Loucy (cell line): ENCODE results near the gene WTAP.

Experiments used
- H2AFZ ChIP-seq: fragments of 200-600 bp; sonication (generic); 2 replicates; pipeline ENCODE4 v1.6.0; 2016; ENCODE audit warnings: antibody characterized with exemption, mild to moderate bottlenecking, low read length, moderate library complexity
- H3F3A ChIP-seq: fragments of 200-600 bp; 2 replicates; pipeline ENCODE4 v1.6.0; 2016; ENCODE audit warnings: antibody characterized with exemption, low read depth, mild to moderate bottlenecking
- H3K27me3 ChIP-seq: fragments of 200-600 bp; sonication (generic); 2 replicates; pipeline ENCODE4 v1.6.1; 2014; ENCODE audit warnings: low read length, mild to moderate bottlenecking; ENCODE audit not compliant: insufficient read depth, poor library complexity, severe bottlenecking
- H3K36me3 ChIP-seq: fragments of 200-600 bp; sonication (generic); 2 replicates; pipeline ENCODE4 v1.6.1; 2016; ENCODE audit warnings: low read length; ENCODE audit not compliant: insufficient read depth
- H3K4me1 ChIP-seq: fragments of 200-600 bp; sonication (generic); 2 replicates; pipeline ENCODE4 v1.5.1; 2014; ENCODE audit warnings: low read length, mild to moderate bottlenecking; ENCODE audit not compliant: insufficient read depth, poor library complexity, severe bottlenecking
- H3K4me2 ChIP-seq: fragments of 200-600 bp; sonication (generic); 2 replicates; pipeline ENCODE4 v1.6.0; 2014; ENCODE audit warnings: antibody characterized with exemption, low read length, low read depth, mild to moderate bottlenecking; ENCODE audit not compliant: poor library complexity, severe bottlenecking
- H3K4me3 ChIP-seq: fragments of 200-600 bp; sonication (generic); 2 replicates; pipeline ENCODE4 v1.5.1; 2014; ENCODE audit warnings: low read length, mild to moderate bottlenecking, mixed read lengths; ENCODE audit not compliant: poor library complexity, severe bottlenecking
- H3K79me2 ChIP-seq: fragments of 200-600 bp; sonication (generic); 2 replicates; pipeline ENCODE4 v1.6.1; 2014; ENCODE audit warnings: low read length; ENCODE audit not compliant: insufficient read depth
- H3K9ac ChIP-seq: fragments of 200-600 bp; sonication (generic); 2 replicates; pipeline ENCODE4 v1.6.0; 2014; ENCODE audit warnings: mild to moderate bottlenecking, low read depth, low read length, moderate library complexity; ENCODE audit not compliant: poor library complexity, severe bottlenecking
- H3K9me2 ChIP-seq: fragments of 200-600 bp; sonication (generic); replicated peaks from 2 replicates; pipeline ENCODE4 v1.6.1; 2016; ENCODE audit warnings: low read depth, low read length, mixed read lengths
- H3K9me3 ChIP-seq: fragments of 200-600 bp; sonication (generic); 2 replicates; pipeline ENCODE4 v1.6.1; 2014; ENCODE audit warnings: mild to moderate bottlenecking, antibody characterized with exemption, low read length, low read depth; ENCODE audit not compliant: insufficient read depth
- H4K20me1 ChIP-seq: fragments of 200-600 bp; sonication (generic); 2 replicates; pipeline ENCODE4 v1.6.0; 2014; ENCODE audit warnings: antibody characterized with exemption, low read length, mild to moderate bottlenecking; ENCODE audit not compliant: insufficient read depth, poor library complexity, severe bottlenecking
- EZH2phosphoT487 ChIP-seq: fragments of 200-600 bp; IDR thresholded peaks from 2 replicates; pipeline ENCODE4 v1.6.1; 2018; ENCODE audit warnings: antibody characterized with exemption, mild to moderate bottlenecking, moderate library complexity, borderline replicate concordance
- TF ChIP-seq, protein P1 (sequence below): fragments of 200-600 bp; sonication (generic); conservative IDR thresholded peaks from 2 replicates; pipeline ENCODE4 v1.5.1; 2014; ENCODE audit warnings: mild to moderate bottlenecking, antibody characterized with exemption, low read length

Gene WTAP

DNA sequence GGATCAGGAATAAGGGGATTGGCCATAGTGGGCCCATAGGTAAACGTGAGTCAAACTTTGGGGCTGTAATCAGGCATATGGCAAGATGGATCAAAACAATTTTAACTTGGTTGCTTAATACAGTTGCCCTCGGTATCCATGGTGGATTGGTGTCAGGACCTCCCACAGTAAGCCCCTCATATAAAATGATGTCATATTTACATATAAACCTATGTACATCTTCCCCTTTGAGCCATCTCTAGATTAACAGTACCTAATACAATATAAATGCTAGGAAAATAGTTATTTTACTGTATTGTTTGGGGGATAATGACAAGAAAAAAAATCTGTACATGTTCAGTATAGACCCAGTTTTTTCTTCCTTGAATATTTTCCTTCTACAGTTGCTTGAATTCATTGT lies 27.1 kb downstream of the WTAP start:
- no peaks in the 10 kb centered on the region for H3K9me2 ChIP-seq
- TF ChIP-seq EZH2phosphoT487: no peak
- TF ChIP-seq, protein P1, sequence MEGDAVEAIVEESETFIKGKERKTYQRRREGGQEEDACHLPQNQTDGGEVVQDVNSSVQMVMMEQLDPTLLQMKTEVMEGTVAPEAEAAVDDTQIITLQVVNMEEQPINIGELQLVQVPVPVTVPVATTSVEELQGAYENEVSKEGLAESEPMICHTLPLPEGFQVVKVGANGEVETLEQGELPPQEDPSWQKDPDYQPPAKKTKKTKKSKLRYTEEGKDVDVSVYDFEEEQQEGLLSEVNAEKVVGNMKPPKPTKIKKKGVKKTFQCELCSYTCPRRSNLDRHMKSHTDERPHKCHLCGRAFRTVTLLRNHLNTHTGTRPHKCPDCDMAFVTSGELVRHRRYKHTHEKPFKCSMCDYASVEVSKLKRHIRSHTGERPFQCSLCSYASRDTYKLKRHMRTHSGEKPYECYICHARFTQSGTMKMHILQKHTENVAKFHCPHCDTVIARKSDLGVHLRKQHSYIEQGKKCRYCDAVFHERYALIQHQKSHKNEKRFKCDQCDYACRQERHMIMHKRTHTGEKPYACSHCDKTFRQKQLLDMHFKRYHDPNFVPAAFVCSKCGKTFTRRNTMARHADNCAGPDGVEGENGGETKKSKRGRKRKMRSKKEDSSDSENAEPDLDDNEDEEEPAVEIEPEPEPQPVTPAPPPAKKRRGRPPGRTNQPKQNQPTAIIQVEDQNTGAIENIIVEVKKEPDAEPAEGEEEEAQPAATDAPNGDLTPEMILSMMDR: no peak
- peaks cover 82% of the 10 kb centered on the region for H3K36me3 ChIP-seq
- no peaks in the 10 kb centered on the region for H3K4me1 ChIP-seq
- no peak overlapping the region for H3K4me2 ChIP-seq
- H4K20me1 ChIP-seq: peaks cover 17% of the 10 kb centered on the region
- no peak overlapping the region for H3K9ac ChIP-seq
- H3K9me3 ChIP-seq: no peaks in the 10 kb centered on the region
- H2AFZ ChIP-seq: no peak overlapping the region
- no peaks in the 10 kb centered on the region for H3F3A ChIP-seq
- H3K27me3 ChIP-seq: no peaks in the 10 kb centered on the region
- no peak overlapping the region for H3K4me3 ChIP-seq
- no peaks in the 10 kb centered on the region; the same call in 1 of the 2 replicates for H3K79me2 ChIP-seq

DNA sequence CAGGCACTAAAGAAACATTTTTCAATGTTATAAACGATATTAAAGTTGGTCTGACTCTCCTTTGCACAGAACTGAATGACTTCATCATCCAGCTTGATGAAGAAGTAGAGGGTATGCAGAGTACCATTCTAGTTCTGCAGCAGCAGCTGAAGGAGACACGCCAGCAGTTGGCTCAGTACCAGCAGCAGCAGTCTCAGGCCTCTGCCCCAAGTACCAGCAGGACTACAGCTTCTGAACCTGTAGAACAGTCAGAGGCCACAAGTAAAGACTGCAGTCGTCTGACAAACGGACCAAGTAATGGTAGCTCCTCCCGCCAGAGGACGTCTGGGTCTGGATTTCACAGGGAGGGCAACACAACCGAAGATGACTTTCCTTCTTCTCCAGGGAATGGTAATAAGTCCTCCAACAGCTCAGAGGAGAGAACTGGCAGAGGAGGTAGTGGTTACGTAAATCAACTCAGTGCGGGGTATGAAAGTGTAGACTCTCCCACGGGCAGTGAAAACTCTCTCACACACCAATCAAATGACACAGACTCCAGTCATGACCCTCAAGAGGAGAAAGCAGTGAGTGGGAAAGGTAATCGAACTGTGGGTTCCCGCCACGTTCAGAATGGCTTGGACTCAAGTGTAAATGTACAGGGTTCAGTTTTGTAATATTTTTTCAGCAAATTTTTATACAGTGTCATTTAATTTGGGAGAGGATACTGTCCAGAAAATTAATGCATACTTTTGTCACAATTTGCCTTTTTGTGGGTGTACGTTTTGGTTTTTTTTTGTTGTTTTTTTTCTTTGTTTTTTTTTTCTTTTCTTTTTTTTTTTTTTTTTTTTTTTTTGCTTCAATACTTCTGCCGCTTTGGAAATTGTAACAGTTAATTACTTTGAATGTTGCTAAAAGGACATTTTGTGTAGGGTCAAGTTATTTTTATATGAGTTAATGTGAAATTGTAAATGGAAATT lies 27.9 kb downstream of the WTAP start:
- TF ChIP-seq, protein P1: no peak
- TF ChIP-seq EZH2phosphoT487: no peak
- Histone ChIP-seq H4K20me1 (peaks cover 11% of the 10 kb centered on the region), H3K9ac (no peak overlapping the region), H3K9me3 (no peaks in the 10 kb centered on the region), H3F3A (no peaks in the 10 kb centered on the region), H3K4me1 (no peaks in the 10 kb centered on the region), H2AFZ (no peak overlapping the region), H3K9me2 (no peaks in the 10 kb centered on the region), H3K4me3 (no peak overlapping the region), H3K27me3 (no peaks in the 10 kb centered on the region), H3K79me2 (peaks cover 3% of the 10 kb centered on the region; the same call in 1 of the 2 replicates), H3K4me2 (no peak overlapping the region), H3K36me3 (peaks cover 74% of the 10 kb centered on the region)

DNA sequence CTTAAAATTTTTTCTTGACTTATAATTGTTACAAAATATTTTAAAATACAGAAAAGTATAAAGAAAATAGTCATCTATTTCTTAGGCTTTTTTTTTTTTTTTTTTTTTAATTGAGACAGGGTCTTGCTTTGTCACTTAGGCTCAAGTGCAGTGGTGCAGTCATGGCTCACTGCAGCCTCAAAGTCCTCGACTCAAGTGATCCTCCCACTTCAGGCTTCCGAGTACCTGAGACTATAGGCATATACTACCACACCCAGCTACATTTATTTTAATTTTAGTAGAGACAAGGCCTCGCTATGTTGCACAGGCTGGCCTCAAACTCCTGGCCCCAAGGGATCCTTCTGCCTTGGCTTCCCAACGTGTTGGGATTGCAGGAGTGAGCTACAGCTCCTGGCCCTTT lies 29.2 kb downstream of the WTAP start:
- H3K79me2 ChIP-seq: peaks cover 16% of the 10 kb centered on the region
- no peaks in the 10 kb centered on the region for H3K9me2 ChIP-seq
- H2AFZ ChIP-seq: no peak overlapping the region
- no peaks in the 10 kb centered on the region for H3K27me3 ChIP-seq
- H3K9me3 ChIP-seq: no peaks in the 10 kb centered on the region
- H3K4me1 ChIP-seq: peaks cover 8% of the 10 kb centered on the region
- peaks cover 4% of the 10 kb centered on the region for H4K20me1 ChIP-seq
- H3K36me3 ChIP-seq: peaks cover 63% of the 10 kb centered on the region
- H3F3A ChIP-seq: no peaks in the 10 kb centered on the region
- no peak overlapping the region for H3K9ac ChIP-seq
- H3K4me2 ChIP-seq: no peak overlapping the region
- TF ChIP-seq EZH2phosphoT487: no peak
- TF ChIP-seq, protein P1: no peak
- no peak overlapping the region for H3K4me3 ChIP-seq
